HT1080 (cell line): ENCODE measurements around the gene CABLES2. TPM values are rescaled to one million over a fixed set of nuclear protein-coding genes. Genes with fewer than 3 reads are reported as not detected.
A peak's percentile ranks its signal among the peaks of the same experiment; 100 is the strongest.

Experiments used
- DNase-seq: peaks from one replicate; pipeline ENCODE4 v3.0.0-alpha.2; 2015; ENCODE audit warnings: low read depth
- total RNA-seq: library from RNA; depleted of rRNA; stranded (reverse); fragments of >200 nt; shearing (Covaris generic); gene quantifications from 2 replicates; pipeline ENCODE4 v1.2.3, GENCODE V29; 2014

Gene CABLES2
- total RNA-seq, 1 experiment from 2014 or later, result 2.9 TPM

DNA sequence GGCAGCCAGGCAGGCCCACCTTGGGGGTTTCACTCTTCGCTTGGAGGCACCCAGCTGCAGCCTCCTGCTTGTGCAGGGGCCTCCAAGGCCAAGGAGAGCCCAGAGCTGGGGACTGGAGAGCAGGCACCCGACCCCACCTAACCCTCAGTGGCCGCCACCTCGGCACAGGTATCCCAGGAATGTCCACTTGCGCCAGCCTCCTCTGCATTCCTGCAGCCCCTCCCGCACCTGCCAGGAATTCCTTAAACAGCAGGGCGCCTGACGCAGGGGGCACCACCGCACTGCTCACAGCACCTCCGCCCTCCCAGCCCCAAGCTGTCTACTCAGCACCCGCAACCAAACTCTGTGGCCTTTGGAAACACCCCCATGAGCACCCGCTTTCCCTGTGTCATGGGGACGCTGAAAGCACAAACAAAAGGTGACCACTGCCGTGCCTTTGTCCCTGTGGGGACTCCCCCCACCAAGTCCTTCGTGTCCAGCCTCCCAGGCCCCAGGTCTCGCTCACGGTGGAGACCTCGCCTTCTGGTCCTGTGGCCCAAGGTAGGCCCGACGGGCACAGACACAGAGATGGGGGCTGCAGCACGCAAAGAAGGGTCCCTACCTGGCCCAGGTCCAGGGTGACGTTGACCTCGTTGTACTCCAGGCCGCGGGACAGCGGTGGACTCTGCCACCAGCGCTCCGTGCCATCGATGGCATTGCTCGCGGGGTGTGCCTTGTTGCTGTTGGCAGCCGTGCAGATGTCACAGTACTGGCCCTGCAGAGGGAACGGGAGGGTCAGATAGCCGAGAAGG, 45.1 kb downstream of the CABLES2 start:
- DNase-seq, result no peak

DNA sequence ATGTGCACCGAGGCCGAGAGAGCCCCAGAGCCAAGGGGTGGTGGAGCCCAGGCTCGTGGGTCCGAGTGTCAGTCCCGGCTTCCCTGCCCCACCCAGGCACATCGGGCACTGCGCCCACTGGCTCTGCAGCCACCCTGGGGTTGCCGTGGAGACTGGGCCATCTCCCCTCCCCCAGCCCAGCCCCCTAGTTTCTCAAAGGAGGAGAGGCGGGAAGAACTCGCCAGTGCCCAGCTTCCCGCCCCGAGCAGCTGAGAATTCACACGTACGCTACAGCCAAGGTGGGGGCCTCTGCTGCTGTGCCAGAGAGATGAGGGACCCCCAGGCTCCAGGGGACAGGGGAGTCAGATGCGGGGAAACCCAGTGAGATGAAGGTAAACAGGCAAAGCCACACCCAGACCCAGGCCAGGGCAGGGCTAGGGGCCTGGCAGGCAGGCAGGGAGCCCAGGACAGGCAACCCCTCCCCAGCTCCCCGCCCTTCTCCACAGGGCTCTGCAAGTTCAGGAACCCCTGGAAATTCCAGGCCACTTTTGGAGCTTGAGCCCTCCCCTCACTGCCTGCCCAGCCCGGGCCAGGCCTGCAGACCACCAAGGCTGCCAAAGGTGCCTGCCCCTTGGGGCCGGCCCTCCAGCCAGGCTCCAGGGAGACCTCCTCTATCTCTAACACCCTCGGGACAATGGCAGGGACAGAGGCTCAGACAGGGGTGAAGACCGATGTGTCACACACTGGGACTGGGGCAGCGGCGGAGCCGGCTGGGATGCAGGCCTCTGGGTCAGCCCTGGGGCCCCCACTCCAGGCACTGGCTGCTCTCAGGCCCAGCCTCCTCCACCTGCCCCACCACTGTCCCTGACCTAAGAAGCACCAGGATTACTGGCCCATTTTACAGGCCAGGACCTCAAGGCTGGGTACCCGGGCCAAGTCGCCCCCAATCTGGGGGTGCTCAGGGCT, 46.0 kb downstream of the CABLES2 start:
- DNase-seq, result no peak

DNA sequence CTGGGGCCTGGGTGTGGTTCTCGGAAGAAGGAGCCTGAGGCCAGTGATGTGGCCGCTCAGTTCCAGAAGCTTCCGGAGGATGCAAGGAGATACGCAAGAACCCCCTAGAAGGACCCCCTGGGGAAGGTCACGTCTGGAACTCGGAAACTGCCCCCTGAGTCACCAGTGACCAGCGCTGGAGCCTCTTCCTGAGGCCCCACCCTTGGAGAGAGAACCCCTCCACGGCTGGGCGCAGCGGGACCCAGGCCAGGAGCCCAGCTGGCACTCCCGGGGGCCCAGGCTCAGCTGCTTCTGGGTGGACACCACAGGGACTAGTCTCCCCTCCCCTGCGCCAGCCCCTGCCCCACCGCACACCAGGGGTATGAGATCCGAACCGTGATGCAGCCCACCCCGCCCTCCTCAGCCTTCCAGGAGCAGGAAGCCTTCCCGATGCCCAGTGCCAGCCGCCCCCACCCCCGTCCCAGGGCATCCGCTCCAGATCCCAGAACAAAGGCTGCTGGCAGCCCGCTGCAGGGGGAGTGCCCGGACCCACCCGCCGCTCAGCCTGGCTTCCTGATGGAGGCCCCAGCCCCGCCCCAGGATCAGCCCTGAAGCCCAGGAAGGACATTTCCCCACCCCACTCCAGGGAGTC, 47.5 kb downstream of the CABLES2 start:
- DNase-seq, result peak; percentile 94

DNA sequence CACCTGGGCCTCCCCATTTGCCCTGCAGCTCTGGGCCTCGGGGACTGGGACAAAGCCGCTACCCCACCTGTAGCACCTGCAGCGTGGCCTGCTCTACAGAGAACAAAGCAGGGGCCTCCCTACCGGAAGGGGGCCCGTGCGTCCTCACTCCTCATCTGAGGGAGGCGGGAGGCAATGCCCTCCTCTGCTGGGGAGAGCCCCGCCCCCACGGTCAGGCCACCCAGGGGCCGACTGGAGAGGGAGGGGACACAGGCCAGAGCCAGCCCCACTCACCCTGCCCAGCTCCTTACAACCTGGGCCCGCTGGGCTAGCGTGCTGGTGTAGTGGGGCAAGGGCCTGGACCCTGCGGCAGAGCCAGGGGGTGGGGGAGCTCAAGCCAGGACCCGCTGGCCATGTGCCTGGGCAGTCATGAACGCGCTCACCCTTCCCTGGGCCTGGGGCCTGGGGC, 48.0 kb downstream of the CABLES2 start:
- DNase-seq, result no peak

DNA sequence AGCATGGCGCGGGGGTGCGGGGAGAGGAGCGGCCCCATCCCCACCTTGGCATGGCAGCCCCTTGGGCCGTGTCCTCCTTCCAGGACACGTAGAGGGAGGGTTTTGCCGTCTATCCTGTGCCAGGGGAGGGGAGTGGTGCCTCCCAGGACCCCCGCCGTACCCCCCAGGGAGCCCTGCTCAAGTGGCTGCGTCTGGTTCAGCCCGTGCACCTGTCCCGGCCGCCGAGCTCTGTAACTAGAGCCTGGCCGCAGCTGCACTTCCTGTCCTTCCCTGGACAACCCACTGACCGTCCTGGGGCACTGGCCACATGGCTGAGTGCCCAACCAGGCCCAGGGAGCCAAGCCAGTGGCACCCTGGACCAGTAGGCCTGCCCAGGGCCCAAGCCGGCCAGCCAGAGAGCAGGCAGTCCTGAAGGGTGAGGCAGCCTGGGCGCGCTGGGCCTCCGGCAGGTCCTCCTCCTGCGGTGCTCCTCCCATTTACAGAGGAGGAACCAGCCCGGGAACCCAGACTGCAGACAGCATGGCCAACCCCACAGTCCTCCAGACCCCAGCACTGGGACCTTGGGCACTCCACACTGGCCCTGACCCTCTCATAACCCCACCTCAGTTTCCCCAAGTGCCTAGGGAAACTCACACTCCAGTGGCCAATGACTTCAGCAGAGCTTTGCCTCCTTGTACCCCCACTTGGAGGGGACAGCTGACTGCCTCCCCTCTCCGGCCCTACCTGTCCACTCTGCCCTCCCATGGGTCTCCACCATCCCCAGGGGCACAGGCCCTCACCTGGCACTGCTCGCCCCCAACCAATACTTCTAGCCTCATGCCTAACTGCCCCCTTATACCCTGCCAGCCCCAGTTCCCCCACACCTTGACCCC, 48.7 kb downstream of the CABLES2 start:
- no peak for DNase-seq

DNA sequence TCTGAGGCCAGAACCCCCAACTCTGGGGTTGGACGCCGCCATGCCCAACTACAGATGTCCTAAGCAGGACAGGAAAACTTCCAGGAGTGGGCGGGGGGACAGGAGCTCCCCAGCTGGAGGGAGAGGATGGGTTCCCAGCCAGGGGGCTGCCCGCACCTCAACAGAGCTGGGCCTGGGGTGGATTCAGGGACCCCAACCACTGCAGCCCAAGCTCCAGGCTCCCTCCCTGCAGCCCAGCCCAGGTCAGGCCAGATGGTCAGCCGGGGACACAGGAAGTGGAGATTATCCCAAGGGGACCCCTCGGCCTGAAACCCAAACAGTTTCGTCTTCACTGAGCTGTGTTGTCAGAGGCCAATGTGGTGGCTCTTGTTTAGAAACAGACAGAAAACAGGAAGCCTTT, 49.4 kb downstream of the CABLES2 start:
- no peak for DNase-seq

DNA sequence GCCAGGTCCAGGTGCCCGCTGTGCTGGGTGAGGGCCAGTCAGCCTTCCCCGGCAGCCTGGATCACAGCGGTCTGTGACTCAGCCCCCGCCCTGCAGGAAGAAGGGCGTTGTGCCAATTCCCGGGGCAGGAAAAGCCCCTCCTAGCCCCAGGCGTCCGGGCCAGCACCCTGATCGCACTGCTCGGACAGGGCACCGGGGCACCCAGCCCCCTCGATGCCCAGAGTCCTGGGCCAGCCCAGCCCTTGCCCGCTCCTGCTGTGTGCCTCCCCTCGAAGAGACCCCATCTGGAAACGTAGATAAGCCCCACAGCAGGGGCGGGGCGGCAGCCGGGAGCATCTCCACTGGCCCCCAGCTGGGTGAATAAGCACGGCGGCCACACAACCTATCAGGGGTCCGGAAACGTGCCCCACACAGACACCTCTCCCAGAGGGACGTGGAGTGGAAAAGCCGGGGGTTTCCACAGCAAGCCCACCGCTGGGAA, 49.9 kb downstream of the CABLES2 start:
- DNase-seq, result peak; percentile 80

DNA sequence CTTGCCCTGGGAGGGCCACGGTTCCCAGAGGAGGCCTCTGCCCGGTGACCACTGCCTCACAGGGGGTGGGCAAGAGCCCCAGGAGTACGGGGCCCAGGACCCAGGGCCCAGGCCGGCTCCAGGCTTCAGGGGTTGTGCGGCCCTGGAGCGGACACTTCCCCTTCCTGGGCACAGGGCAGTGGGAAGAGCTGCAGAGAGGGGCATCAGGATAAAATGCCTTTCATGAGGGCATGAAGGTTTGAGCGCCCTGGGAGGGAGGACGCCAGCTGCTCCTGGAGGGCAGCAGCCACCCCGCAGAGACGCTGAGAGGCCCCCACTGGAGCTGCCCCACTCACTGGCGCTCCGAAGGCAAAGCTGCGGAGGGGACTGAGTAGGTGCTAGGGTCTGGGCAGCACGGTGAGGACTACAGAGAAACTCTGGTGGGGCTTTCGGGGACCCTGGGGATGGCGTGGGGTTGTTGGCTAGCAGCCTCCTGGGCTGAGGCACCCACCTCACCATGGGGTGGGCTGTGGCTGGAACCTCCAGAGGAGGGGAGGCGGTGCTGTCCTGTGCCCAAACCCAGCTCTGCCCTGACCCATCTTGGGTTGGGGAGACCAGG, 50.4 kb downstream of the CABLES2 start:
- DNase-seq, result no peak

DNA sequence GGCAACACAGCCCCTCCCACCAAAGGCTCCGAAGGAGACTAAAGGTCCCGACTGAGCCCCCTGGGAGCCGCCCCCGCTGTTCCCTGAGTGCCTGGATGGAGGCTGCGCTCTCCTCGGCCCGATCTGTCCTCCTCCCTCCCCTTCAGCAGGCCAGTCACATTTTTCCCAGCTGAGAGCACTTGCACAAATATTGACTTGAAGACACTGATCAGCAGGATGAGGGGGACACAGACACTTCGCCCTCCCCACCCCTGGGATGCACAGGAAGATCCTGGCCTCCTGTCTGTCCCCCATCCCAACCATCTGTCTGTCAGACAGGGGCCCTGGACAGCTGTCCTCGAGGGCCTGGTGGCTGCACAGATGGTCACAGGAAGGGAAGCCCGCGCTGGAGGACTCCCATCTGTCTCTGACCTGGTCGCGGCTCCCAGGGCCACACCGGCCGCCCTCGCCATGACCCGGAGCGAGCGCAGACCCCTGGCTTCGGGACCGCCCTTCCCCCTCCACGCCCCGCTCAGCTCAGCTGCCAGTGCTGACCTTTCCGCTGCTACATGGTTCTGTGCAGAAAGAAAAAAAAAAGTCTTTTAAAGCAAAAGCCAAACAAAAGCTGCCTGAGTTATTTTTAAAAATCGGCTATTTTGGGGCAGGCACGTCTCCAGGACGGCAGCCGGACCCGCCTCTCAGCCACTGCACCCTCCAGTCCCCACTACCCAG, 51.1 kb downstream of the CABLES2 start:
- no peak for DNase-seq

DNA sequence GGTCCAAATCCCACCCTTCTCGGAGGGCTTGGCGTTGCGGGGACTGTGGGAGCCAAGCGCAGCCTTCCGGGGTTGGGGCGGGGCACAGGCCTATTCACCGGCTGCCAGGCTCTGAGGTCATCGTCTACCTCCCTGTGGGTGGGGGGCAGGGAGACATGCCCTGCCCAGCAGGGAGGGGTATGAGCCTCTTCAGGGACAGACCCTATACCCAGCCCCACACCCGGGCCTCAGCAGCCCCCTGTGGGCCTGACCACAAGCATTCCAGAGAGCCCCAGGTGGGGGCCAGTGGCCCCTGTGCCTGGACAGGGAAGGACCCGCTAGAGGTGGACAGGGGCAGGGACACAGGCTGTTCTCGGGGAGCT, 51.6 kb downstream of the CABLES2 start:
- no peak for DNase-seq

DNA sequence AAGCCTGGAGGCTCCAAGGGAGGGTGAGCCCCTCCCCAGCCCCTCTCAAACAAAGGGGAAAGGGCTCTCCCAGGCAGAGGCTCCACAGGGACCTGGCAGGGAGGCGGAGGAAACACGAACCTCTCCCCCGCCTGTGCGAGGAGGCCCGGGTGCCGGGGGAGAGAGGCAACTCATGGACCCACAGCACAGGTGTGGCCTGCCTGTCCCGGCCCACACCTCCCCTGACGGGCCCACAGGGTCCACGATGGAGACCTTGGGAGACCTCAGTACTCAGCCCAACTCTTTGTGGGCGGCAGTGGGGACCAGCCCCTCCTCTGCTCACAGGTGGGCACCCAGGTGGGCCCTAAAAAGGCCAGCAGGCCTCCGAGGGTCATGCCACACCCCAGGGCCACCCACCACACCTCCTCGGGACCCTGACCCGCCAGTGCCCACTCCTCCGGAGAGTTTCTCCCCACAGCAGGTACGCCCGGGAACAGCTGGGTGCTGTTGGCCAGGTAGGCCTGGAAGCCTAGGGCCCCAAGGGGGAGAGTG, 52.2 kb downstream of the CABLES2 start:
- DNase-seq, result no peak

DNA sequence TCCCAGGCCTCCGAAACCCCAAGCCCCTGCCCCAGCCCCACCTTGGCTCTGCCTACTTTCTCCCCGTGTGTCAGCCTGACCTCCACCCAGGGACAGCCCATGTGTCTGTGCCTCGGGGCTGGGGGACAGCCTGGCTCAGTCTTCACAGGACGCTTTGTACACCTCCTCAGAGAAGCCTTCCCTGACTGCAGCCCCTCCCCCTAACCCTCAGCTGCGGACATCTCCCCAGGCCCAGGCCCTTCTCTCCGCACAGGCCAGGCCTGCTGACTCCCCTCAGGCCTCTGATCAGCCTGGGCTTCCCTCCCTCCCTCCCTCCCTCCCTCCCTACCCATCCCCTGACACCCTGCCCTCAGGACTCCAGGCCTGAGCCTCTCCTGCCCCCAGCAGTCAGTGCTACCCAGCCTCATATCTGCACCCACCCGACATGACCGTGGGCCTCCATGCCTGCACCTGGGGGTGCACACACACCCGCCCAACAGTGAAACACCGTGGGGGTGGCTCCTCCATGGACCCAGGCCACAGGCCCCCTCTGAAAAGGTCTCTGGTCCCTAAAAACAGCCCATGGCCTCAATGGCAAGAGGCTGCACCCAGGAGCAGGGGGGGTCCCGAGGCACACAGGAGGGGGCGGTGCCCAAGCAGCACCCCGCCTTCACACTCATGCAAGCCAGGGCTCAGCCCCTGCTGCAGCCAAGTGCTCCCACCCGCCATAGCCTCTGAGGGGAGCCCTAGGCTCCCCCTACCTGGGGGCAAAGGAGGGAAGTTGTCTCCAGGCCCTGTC, 52.9 kb downstream of the CABLES2 start:
- DNase-seq, result no peak

DNA sequence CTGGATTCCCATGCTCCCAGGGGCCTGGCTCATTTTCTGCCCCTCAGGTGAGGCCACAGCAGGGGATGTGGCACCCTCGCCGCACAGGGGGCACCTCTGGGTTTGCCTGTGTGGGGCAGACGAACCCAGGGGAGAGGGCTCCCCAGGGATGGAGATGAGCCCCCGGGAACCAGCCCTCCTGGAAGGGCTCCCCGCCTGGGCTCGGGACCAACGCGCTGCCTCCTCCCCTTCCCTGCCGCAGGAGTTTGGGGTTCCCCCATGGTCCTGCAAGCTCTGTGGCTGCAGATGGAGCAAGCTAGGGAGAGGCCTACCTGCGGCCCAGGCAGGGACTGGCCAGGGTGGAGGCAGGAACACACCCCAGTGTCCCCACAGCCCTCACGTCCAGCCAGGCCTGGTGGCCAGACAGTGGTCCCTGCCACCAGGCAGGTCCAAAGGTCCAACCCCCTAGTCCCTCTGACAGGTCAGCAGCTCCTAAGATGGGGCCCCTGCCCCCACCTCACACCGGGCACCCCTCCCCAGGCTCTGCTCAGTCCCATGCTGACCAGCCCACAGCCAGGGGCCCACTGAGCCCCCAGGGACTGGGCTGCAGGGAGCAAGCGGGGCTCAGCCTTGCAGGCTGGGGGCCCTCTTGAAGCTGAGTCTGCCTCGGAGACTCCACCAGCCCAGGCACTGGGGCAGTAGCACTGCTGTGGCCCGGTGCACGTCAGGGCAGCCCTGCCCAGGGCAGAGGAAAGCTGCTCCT, 53.6 kb downstream of the CABLES2 start:
- no peak for DNase-seq

DNA sequence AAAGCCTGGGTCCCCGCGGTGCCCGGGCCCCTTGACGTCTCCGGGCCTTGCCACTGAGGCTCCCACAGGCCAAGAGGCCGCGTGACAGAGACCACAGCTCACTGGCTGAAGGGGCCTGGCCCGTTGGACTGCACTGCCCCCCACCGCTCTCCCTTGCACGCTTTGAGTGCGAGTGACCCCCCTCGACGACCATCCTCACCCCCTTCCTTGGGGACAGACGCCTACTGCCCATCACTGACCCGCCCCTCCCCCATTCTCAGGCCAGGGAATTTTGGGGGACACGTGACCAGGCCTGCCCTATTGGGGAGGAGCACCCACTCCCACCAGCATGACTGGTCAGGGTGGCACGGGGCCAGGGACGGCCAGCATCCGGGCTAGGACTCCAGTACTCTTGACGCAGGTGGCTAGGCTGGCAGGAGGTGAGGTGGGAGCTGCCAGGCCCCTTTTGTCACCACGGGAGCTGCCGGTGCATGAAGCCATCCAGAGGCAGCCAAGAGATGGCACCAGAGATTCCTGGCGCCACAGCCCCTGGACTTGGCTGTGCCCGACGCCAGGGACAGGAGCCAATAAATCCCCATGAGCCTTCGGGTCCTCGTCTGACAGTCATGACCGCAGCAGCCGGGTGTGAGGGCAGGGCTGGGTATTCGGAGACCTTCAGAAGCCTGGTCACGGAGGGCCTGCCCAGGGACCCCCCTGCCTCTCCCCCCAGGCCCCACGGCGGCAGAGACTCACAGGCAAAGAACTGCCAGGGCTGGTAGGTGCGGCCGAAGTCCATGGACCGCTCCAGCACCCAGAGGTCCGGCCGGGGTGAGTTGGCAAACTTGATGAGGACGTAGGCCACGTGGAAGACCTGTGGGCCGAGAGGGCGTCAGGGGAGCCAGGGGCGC, 54.4 kb downstream of the CABLES2 start:
- DNase-seq, result no peak

DNA sequence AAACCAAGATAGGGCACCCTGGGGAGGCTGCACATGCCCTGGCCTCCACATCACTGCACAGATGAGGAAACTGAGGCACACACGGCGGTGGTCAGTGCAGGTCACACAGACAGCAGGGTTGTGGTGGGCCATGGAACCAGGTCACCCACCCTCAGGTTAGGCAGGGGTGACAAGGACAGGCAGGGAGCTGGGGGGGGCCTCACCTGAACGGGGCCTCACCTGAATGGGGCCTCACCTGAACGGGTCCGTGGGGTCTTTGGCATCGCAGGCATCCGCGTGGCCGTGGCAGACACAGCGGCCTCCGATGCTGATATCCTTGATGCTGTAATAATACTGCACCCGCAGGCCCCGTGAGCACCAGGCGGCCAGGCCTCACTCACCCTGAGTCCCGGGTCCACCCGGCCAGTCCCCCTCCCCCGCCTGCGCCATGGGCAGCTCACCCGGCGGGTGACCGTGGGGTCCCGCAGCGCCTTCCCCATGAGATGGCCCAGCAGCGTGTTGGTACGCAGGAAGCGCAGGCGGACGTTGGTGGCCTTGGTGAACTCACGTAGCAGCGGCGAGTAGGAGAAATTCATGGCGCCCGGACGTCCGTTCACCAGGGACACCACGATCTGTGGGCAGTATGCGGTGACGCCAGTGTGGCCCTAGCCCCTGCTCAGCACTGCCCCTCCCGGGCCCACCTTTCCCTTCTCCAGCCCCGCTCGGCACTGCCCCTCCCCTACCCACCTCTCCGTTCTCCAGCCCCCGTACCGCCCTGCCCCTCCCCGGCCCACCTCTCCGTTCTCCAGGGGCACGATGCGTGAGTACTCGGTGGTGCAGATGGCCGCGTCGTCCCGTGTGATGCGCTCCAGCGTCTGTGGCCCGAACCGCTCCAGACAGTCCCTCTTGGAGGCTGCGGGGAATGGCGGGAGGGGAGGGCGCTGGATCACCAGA, 55.4 kb downstream of the CABLES2 start:
- no peak for DNase-seq
